ENCODE results near the gene ADAP1.
"Not testable (repeated sequence)": the region's sequence is repeated elsewhere in the genome, so short reads cannot be mapped to it uniquely, and the experiment has no call there.

ADAP1 gene

DNA sequence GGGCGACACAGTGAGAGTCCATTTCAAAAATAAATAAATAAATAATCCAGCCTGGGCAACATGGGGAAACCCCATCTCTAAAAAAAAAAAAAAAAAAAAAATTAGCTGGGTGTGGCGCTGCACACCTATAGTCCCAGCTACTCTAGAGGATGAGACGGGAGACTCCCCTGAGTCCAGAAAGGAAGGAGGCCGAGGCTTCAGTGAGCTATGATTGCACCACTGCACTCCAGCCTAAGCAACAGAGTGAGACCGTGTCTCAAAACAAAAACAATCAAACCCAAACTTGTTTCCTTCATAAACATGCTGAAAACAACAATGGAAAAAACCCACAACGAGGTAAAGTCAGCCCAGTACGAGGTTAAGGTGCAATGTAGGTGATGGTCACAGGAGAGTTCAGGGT lies 19.7 kb upstream of the ADAP1 start:
- FAIRE-seq: no peak

DNA sequence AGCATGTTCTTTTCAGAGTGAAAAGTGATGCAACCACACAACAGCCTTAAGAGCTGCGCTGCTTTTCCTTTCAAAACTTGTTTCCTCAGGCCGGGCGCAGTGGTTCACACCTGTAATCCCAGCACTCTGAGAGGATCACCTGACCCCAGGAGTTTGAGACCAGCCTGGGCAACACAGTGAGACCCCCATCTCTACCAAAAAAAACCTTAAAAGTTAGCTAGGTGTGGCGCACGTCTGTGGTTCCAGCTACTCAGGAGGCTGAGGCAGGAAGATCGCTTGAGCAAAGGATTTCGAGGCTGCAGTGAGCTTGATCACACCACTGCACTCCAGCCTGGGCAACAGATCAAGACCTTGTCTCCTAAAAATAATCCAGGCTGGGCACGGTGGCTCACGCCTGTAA lies 18.8 kb upstream of the ADAP1 start:
- no peak for FAIRE-seq

DNA sequence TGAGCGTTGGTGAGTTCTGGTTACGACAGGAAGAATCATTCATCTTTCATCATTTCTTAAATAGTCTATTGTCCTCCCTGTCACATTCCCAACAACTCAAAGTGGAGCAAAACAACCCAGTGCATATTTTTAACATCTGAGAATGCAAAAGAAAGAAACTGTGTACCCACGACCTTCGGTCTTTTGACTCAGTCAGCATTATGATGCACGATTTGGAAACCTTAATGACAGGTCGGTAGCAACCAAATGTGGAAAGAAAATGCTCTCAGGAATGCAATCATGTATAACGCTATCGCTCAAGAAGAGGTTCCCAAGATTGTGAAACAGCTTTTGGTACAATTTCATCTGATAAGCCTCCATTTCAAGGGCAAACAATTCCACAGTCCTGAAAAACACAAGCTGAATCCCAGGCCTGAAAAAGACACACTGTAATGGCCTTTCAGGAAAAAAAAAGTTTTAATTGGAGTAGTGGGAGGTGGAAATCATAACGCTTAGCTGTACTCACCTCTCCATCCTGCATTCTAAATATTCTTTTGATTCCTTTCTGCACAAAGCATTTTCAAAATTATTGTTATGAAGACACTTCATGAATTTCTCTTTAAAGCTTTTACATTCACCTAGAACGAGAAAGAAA lies 18.3 kb upstream of the ADAP1 start:
- FAIRE-seq: no peak

DNA sequence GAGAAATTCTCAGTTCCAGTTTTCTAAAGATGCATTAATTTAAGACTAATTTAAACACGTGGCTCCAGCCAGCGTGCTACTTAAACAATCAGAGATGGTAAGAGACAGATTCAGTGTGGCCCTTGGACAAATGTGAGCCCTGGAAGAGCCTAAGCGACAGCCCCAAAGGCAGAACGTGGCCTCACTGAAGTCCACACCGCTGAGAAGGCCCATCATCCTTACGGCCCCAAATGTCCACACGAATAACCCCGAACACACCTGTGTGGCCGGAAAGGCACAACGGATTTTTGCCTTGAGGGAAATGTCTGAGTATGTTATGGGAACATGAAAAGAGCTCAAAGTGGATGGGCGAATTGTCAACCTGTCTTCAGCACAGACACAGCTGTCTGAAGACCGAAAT lies 17.6 kb upstream of the ADAP1 start:
- no peak for FAIRE-seq

DNA sequence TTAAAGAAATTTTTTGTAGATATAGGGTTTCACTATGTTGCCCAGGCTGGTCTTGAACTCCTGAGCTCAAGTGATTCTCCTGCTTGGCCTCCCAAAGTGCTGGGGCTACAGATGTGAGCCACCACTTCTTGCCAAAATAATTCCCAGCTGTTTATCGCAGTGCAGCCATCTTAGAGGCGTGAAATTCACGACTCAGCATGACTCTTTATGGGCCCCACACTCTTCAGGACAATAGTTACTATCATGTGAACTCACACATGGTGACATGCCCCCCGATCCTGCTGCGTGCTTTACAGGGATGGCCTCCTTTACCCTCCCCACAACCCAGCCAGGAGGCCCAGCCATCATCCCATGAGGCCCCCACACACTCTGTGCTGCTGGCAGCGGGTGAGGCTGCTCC lies 16.3 kb upstream of the ADAP1 start:
- FAIRE-seq: no peak

DNA sequence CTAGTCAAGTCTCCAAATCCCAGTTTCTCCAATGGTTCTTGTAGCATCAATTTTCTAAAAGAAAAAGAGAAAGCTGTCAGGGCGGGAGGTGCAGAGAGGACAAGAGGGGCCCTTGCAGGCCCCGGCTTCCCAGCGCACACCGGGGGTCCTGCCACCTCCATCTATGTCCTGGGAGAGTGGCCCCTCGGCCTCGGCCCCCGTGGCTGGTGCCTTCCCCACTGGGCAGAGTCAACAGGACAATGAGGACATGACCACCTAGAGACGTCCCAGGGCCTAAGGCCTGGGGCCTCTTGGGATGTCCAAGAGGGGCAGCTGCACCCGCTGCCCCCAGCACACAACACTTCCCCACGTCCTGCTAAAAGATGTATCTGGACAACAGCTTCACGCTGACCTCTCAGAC lies 14.9 kb upstream of the ADAP1 start:
- FAIRE-seq: no peak

DNA sequence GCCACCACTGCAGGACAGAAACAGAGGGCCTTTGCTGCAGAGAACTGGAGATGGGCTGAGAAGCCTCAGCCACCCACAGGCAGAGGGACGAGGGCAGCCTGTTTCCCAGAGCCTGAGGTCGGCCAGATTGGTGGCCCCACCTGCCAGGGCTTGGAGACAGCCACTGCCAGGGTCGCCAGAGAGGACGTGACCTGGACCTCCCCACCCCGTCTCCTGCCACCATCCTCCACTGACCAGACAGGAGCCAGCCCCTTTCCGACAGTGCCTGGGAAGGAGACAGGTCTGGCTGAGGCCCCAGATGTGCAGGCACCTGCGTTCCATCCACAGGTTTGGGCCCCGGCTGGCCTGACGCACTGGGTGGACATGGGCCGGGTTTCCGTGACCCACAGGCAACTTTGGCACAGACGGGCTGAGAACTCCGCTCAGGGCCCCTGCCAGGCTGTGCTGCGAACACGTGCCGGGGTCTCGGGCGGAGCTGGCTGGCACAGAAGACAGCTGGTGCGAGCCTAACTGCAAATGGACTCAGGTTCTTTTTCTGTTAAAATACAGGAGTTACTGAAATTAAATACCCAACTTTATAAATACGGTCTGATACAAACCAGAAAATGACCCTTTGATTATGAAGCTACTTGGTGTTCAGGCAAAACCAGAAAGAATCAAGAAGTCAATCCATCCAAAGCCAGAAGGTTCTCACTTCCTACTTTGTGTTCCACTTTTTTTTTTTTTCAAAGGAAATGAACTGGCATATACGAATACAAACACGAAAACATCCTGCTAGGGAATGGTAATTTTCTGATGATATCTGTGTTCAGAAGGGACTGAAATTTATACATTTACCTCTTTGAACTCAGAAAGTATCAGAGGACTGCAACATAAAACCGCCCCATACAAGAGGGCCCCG lies 14.0 kb upstream of the ADAP1 start:
- FAIRE-seq: no peak

DNA sequence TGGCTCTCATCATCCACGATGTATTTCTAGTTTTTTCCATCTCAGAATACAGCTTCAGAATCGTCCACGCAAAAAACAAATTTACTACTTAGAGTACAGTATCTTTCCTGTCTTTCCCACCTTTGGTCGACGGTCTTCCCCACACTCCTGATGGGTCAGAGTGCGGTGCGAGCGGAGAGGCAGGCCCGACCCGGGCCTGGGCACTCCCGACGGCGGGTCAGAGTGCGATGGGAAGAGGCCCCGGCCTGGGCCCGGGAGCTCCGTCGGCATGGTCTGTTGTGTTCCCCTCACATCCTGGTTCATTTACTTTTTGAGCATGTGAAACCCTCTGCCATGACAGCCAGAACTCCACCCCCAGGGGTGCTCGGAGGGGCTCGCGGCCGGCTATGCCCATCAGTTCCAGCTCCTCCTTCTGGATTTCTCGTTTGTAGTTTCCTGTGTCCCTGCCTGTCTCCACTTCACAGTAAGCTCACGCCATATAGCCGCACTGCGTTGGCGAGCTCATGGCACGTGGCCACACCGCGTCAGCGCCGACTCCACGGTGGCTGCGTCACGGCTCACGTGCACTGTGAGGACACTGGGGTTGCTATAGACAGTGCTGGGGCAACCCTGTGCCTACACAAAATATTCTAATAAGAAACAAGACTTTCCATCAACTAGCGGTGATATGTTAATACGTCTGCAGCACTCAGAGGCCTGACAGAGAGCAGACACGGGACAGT lies 13.0 kb upstream of the ADAP1 start:
- no peak for FAIRE-seq

DNA sequence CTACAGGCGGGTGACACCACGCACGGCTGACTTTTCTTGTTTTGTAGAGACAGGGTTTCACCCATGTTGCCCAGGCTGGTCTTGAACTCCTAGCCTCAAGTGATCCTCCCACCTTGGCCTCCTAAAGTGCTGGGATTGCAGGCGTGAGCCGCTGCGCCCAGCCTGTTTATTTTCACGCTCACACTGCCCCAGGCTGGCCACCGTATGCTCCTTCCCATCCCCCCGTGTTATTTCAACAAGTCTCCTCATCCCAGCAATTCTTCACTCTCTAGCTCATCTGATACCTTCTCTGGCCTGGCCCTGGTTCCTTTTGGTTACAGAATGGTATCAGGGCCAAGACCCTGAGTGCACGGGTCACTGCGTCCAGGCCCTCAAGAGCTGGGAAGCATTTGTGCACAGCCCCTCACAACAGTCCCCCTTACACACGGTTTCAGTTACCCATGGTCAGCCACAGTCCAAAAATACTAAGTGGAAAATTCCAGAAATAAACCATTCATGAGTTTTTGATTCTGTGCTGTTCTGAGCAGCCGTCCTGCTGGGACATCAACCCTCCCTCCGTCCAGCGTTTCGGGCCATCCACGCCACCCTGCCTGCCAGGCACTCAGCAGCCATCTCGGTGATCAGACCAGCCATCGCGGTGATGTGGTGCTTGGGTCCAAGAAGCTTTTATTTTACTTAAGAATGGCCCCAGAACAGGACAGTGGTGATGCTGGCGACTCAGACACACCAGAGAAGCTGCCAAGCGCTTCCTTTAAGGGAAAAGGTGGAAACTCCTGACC lies 12.0 kb upstream of the ADAP1 start:
- FAIRE-seq: no peak

DNA sequence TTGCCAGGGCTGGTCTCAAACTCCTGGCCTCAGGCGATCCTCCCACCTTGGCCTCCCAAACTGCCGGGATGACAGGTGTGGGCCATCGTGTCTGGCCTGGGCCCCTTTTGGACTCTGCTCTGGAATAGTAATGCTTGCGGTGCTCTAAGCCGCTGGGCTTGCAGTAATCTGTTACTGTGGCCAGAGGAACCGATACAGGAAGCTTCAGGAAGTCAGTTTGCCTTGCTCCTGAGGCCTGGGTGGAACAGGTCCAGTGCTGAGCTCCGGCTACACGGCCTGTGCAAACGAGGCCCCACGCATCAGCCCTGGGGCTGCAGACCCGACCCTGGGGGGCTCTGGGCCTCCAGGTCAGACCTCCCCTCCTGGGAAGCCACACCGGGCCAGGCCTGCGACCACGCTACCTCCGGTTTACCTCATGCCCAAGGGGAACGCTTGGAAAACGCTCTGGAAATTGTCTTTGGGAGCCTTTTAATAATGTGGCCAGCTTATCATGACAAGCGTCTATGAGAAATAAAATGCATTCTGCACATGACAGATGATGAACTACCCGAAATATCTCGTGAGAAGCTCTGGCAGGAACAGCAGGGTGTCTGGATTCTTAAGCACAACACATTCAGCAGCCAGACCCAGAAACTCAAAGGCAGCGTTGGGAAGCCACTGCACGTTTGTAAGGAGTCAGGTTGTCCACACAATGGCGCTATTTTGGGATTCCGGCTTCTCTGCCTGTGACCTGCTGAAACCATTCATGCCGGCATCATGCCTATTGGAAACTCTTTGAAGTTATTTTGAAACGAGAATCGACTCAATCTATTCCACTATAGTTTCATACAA lies 10.1 kb upstream of the ADAP1 start:
- FAIRE-seq: no peak

DNA sequence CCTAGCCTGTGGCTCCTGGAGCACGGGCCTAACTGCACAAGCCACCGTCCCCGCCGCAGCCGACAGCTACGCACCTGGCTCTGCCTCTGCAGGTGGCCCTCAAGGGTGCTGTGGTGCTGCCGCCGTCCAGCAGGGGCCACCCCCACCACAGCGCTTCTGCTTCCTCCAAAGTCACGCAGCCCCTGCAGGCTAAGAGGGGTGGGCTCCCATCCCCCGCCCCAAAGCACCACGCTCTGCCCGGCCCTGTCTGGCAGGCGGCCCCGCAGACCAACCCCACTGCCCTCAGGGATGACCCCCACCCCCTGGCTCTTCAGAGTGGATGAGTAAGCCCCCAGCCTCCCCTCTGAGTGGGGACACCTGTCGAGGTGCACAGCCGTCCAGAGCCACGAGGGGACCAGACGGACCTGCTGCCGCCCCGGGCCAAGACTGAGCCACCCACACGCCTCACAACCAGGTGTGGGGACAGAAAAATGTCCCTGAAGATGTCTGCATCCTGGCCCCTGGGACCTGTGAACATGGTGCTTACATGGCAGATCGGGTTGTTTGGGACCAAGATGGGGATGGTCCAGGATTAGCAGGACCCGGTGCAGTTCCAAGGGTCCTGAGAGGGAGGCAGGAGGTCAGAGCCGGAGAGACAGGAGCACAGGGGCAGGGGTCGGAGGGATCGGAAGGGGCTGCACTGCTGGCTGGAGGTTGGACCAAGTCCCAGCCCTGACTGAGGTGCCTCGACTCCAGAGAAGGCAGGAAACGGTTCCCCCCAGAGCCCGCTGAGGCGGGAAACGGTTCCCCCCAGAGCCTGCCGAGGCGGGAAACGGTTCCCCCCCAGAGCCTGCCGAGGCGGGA lies 9.0 kb upstream of the ADAP1 start:
- FAIRE-seq: no peak

DNA sequence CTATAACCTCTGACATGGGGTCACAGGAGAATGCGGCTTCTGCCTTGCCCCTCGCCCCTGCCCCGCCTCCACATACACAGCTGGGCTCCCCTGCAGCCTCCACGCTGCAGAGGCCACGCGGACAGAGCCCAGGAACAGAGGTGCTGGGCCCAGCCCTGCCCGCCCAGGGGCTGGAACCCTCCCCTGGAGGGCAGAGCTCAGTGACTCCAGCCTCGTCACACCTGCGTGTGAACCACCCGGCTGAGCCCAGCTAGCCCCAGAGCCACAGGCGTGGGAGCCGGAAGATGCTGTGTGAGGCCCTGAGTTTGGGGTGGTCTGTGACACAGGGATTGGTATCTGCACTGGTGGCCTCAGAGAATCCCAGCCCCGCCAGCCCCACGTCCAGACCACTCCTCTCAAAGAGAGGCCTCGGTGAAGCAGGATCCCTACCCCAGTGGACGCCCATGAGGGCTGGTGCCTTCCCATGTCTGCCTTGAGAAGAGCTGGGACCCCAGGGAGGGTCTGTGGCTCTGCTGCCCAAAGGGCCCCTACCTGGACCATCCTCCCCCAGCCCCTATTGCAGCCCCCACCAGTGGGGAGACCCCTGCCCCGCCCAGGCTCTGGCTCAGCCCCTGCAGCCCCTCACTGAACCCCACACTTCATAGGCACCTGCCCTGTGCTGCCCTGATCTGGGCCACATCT lies 8.1 kb upstream of the ADAP1 start:
- FAIRE-seq: no peak

DNA sequence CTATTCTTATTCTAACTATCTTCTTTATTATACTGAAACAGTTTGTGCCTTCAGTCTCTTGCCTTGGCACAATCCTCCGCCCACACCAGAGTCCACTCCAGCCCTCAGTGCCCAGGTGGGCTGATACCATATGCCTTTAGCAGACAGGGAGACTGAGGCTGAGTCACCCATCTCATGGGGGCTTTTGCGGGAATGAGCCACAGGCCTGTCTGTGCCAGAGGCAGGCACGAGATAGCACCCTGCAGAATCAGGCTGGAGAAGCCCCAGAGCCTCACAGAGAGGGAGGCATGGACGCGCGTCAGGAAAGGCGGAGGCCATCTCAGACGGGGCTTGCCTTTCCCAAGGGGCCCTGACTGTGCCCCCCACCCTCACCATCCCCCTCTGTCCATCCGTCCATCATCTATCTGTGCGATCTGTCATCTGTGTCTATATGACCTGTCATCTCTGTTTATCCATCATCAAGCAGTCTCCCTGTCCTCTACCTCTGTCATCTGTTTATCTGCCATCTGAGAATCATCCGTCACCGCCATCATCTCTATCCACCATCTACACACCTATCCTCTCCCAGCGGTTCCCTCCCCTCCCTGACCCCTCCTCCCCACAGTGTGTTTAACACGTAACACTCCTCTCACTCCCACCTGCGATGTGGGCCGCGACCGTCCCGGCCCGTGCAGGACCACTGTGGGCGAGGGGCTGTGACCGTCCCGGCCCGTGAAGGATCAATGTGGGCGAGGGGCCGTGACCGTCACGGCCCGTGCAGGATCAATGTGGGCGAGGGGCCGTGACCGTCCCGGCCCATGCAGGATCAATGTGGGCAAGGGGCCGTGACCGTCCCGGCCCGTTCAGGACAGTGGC lies 7.3 kb upstream of the ADAP1 start:
- FAIRE-seq: no peak

DNA sequence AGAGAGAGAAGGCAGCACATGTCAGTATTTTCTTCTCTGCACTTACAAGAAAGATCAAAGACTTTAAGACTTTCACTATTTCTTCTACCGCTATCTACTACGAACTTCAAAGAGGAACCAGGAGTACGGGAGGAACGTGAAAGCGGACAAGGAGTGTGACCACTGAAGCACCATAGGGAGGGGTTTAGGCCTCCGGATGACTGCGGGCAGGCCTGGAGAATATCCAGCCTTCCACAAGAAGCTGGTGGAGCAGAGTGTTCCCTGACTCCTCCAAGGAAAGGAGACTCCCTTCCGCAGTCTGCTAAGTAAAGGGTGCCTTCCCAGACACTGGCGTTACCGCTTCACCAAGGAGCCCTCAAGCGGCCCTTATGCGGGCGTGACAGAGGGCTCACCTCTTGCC lies 6.5 kb upstream of the ADAP1 start:
- FAIRE-seq: not testable (repeated sequence)

DNA sequence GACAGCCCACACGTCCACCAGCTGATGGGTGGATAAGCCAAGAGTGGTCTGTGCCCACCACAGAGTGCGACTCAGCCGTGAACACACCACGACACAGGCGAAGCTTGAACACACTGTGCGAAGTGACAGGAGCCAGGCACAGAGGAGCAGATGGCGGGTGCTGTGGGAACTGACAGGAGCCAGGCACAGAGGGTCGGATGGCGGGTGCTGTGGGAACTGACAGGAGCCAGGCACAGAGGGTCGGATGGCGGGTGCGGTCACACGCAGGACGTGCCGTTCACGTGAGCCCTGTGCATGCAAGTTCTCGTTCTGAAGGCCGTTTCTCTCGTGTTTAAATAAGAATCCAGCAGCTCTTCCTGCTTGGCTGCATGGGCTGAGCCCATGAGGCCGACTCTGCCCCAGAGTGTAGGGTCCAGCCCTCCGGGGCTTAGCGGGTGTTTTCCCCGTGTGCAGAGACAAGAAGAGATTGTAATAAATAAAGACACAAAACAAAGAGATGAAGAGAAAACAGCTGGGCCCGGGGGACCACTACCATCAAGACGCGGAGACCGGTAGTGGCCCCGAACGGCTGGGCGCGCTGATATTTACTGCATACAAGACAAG lies 5.9 kb upstream of the ADAP1 start:
- FAIRE-seq: no peak

DNA sequence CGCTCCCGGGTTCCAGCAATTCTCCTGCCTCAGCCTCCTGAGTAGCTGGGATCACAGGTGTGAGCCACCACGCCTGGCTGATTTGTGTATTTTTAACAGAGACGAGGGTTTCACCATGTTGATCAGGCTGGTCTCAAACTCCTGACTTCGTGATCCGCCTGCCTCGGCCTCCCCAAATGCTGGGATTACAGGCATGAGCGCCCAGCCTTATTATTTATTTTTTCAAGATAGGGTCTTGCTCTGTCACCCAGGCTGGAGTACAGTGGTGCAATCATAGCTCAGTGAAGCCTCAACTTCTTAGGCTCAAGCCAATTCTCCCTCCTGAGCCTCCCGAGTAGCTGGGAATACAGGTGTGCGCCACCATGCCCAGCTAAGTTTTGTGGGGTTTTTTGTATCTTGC lies 5.3 kb upstream of the ADAP1 start:
- FAIRE-seq: not testable (repeated sequence)

DNA sequence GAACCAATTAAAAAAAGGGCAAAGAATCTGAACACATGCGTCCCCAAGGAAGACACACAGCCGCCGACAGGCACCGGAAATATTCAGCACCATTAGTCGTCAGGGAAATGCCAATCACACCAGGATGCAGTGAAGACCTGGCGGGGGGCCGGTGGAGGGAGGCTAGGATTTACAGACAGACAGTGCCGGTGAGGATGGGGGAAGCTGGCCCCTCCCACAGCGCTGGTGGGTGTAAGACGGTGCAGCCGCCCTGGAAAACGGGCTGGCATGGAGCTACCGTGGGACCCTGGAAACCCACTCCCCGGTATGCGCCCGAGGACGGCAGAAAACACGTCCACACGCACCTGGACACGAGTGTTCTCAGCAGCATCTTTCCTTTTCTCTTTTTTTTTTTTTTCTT lies 4.8 kb upstream of the ADAP1 start:
- no peak for FAIRE-seq

DNA sequence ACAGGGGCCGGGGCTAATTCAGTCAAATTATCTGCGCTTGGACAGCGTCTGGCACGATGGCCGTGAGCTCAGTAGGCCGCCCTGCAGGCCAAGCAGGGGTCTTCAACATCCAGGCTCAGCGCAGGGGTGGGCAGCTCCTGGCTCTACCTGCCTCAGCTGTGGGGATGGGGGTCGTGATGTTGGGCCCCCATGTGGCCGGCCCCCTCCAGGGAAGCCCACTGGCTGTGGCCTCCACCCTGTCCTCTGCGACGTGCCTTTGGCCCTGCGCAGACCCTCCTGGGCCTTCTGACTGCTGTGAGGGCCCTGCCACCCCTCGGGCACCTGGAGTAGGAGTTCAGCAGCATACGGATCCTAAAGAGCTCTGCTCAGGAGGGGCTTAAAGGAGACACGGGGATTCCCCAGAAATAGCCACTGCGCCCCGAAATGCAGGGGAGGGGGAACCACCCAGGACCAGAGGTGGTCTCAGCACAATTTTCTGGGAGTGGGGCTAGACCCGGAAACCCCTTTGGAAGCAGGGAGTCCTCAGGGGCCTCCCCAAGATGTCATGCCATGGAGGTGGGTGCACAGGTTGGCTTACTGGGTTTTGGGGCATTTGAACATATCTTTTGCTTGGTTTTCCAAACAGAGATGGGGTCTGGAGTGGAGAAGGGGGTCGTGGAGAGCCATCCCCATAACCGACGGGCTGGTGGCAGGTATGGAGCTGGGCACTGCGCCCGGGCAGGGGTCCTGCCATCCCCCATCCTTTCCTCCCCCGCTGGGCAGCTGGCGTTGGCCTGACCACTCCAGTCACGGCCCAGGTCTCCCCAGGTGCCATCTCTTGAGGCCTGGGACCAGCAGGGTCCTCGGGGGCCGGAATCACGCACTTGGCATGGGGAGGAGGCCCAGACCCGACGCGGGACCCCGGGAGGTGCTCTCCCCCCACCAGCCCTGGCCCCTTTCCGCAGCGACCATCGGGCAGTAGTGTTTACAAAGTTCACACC lies 4.0 kb upstream of the ADAP1 start:
- FAIRE-seq: no peak

Data from islet of Langerhans (tissue), 1 donor.